Stimulated activated CD8-positive, alpha-beta memory T cell treated with anti-CD3 and anti-CD28 coated beads, Interleukin-12 subunit alpha, Interleukin-12 subunit beta, amount 100 ng/mL, for 1 hour (primary cell): Measurements from ENCODE around the gene NCOR2.
"Not testable (repeated sequence)": the region's sequence is repeated elsewhere in the genome, so short reads cannot be mapped to it uniquely, and the experiment has no call there.

Source experiments
- DNase-seq: peaks from one replicate; pipeline ENCODE4 v3.0.0-alpha.2; 2020; ENCODE audit warnings: low read depth

NCOR2 gene

DNA sequence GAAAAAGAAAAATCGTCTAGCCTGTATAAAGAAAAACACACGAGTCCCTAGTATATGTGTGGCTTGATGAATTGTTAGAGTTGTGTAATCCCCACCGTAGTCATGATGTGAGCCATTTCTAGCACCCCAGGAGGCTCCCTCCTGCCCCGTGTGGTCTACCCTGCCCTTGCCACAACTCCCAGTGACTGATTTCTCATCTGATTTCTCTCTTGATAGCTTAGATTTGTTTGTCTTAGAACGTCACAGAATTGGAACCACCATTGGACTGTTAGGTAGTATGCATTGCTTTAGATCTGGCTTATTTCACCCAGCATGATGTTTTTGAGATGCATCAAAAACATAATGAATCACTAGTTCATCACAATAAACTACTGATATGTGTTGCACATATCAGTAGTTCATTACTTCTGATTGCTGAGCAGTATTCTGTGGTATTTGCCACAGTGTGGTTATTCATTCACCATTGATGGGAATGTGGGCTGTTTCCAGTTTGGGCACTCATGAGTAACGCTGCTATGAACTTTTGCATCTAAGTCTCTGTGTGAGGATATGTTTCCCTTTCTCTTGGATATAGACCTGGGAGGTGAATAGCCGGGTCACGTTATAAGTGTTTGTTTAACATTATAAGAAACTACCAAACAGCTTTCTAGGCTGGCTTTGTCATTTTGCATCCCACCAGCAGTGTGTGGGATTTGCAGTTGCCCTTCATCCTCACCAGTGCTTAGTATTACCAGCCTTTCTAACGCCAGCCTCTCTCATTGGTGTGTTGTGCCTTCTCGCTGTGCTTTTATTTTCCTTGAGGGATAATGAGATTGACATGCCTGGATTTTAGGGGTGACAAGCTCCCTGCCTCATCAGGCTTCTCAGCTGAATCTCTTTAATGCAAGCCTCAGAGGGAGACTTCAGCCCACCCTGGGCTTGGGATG lies 31.9 kb upstream of the NCOR2 start:
- no peak for DNase-seq

DNA sequence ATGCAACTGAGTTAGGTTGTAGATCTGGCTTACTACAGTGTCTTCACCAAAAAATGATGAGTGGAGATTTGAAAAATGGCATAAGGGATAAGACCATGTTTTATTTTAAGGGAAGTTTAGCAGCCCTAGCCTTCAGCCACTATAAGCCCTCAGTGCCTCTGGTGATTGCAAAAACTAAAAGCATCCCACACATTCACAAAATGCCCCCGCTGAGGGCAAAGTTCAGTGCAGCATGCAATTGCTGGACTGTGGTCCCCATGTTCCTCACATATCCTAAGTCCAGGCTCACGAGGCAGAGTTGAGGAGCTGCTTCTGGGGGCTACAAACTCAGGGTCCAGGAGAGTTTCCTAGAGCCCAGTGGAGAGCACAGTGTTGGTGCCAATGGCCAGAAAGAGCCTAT lies 29.6 kb upstream of the NCOR2 start:
- no peak for DNase-seq

DNA sequence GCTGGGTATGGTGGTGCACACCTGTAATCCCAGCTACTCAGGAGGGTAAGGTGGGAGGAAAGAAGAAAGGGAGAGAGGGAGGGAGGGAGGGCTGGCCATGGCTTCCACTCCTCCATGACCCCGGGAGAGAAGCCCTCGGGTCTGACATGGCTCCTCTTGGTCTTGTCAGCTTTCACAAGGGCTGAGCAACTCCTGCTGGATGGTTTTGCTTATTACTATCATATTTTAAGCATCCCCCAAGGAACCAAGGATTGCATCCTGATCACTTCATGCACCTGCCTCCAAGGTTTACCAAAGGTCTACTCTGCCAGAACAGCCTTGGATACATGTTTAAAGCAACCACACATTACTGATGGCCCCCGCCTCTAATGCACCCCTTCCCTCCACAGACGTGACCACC lies 28.0 kb upstream of the NCOR2 start:
- DNase-seq, result no peak

DNA sequence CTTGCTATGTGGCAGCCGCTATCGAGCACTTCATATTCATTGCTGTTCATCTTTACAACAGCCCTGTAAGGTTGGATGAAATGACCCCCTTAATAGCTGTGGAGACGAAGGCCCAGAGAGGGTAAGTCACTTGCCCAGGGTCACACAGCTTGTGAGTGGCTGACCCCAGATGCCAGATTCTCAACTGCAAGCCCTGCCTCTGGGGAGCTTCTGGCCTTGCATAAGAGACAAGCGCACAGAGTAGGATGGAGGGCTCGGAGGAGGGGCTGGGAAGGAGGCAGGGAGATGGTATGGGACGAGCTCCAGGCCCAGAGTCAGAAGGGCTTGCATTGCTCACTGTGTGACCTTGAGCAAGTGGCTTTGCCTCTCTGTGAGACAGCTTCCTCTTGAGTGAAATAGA lies 27.4 kb upstream of the NCOR2 start:
- no peak for DNase-seq

DNA sequence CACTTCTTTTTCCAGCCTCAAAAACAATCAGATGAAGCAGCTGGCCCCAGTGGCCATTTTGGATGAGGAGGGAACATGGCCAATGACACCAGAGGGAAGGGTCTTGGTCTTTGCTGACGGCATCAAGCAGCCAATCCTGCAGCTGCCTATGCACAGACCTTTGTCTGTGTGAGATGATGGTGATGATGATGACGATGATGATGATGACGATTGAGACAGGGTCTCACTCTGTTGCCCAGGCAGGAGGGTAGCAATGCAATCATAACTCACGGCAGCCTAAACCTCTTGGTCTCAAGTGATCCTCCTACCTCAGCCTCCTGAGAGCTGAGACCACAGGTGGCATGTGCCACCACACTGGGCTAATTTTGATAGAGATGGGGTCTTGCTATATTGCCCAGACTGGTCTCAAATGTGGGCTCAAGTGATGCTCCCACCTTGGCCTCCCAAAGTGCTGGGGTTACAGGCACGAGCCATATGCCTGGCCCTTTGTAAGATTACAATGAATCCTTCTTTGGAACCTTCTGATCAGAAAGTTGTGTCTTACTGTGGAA lies 26.5 kb upstream of the NCOR2 start:
- DNase-seq, result no peak

DNA sequence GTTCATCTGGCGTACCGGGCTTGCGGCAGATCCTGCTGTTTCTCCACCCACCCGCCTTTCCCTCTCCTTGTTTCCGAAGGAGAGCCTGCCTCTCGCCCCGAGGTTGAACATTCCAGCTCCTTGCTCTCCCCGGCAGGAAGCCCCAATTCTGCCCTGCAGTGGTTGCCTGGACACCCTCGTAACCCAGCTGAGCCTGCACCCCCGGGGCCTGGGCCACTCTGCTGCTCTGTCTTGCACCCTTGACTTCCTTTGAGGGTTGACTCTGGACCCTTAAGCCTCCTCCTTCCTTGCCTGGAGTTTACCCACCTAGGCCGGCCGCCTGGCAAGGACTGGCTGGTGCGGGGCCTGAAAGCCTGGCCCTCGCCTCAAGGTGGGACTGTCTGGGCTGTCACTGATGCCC lies 25.8 kb upstream of the NCOR2 start:
- no peak for DNase-seq

DNA sequence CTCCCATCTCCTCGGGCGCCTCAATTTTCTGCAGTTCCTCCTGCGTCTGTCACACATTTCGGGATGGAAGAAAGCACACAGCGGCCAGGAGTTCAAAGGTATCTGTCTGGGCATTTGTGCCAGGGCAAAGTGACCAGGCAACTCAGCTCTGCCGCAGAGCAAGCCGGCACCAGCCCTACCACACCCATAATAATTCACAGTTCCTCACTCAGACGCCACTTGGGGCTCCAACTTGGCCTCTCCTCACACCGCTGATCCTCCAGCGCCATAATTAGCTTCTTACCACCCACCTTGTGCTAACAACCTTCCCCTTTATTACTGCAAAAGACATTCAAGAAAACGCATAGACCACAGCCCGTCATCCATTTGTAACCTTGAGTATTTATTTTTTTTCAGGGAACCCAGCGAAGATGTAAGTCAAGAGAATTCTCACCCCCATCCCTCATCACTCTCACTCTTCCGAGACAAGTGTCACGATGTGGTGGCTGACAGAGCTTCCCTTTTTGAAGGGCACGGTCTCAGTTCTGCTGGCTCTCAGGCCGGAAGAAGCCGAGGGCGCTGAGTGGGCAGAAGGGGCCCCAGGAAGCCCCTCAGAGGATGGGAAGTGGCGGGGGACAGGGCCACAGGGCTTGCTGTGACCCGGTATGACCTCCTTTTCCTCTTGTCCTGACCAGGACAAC lies 25.2 kb upstream of the NCOR2 start:
- no peak for DNase-seq

DNA sequence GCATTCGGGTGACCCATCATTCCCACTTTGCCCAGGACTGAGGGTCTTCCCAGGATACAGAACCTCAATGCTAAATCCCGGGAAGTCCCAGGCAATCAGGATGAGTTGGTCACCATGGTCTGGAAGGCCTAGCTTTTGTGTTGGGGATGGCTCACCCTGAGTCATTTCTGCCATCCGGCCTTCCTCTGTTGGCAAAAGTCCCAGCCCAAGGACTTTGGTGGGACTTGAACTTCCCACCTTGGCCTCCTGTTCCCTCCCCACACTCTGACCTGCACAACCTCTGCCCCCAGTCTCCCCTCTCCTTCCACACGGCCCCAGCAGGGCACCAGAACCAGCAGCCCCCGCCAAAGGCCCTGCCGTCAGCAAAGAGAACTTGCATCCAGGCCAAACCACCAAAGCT lies 24.6 kb upstream of the NCOR2 start:
- no peak for DNase-seq

DNA sequence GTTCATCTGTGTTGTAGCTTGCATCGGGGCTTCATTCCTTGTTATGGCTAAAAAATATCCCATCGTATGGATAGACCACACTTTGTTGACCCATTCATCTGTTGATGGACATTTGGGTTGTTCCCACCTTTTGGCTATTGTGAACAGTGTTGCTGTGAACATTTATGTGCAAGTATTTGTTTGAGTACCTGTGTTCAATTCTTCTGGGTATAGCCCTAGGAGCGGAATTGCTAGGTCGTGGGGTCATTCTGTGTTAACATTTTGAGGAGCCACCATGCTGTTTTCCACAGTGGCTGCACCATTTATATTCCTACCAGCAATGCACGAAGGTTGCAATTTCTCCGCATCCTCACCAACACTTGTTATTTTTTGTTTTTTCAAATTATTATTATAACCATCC lies 23.0 kb upstream of the NCOR2 start:
- no peak for DNase-seq

DNA sequence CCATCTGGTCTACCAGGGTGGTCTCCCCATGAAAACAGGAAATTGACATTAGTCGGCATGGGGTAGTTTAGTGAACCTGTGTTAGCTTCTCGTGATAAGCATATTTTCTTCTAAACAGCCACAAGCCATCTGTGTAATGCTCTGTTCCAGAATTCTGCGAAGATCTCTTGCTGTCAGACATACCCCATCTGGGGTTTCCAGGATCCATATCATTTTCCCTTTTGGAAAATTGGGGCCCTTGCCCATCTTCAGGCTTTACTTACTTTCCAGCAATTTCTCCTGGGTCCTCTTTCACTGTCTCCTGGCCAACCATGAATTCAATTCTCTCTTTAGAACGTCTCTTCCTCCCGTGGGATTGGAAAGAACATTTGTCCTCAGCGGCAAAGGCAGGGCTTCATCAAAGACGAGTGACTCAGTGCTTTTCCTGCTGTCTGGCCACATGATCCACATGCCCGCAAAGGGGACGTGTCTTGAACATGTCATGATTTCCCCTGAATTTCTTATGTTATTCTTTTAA lies 21.4 kb upstream of the NCOR2 start:
- no peak for DNase-seq

DNA sequence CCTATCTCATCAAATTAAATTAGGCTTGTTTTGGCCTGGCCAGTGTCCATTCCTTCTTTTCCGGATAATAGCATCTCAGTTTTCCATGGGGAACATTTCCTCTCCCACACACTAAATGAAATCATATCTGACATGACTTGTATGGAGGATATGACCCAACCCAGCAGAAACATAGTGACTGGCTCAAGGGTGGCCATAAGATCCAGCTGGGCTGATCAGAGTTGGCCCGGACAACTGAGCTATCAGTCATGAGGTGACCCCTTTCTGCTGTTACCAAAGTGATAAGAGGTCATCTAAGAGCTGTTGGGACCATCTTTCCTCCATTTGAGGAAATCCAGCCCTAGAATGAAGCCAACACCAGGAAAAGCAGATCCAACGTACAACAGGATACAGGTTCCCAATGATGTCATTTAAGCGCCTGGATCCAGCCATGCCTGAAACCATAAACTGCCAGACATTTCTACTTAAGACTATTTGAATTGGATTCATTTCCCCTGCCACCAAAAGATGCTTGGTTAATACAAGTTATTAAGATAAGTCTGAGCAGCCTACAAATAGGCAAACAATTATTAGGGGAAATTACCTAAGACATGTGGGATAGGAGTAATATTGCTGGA lies 20.7 kb upstream of the NCOR2 start:
- DNase-seq, result no peak

DNA sequence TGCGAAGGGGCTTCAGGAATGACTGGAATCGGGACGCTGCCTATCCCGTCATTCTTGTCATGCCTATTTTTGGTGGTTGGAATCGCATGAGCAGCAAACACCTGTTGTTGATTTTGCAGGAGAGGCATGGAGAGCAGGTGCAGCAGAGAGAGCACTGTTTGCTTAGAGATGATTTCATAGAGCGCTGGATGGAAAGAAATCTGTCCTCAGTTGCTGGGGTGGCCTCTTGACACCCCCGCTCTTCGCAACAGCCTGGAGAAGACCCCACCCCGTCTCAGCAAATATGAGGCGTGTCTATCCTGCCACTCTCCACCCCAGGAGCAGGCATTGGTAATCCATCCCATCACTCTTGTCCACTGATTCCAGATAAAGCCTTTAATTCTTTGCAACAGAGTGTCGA lies 19.3 kb upstream of the NCOR2 start:
- no peak for DNase-seq

DNA sequence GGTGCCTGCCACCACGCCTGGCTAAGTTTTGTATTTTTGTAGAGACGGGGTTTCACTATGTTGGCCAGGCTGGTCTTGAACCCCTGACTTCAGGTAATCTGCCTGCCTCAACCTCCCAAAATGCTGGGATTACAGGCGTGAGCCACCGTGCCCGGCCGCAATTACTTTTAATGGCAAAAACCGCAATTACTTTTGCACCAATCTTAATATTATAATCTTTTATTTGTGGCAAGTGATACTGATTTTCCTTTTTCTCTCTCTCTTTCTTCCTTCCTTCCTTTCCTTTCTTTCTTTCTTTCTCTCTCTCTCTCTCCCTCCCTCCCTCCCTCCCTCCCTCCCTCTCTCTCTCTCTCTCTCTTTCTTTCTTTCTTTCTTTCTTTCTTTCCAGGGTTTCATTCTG lies 17.1 kb upstream of the NCOR2 start:
- DNase-seq, result not testable (repeated sequence)

DNA sequence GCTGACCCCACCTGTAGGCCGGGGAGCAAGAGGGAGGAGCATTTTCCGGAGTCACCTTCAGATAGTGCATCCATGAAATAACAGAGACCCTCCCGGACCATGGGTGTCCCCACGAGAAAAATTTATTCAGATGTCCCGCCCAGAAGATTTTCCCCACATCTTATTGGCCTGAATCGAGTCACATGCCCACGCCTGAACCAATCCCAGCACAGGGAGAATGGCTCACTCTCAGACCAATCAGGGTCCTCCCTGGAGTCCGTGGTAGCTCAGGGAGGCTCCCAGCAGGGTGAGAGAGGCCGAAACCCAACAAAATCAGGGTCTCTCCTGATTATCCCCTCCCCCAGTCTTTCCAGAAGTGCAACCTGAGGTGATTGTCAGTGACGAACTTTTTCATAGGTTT lies 16.4 kb upstream of the NCOR2 start:
- DNase-seq, result no peak

DNA sequence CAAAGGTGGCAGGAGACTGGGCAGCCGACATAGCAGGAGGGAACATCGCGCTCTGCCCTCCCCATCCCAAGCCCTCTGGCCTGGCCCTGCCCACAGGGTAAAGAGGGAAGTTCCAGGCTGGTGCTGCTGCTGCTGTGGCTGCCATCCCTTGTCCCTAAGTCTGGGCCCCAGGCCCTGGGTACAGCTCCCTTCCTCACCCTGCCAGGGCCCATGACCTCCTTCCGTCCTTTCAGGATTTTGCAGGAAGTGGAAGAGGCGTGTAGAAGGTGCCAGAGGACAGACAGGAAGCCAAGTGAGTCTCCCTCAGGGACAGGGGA lies 14.7 kb upstream of the NCOR2 start:
- DNase-seq, result no peak

DNA sequence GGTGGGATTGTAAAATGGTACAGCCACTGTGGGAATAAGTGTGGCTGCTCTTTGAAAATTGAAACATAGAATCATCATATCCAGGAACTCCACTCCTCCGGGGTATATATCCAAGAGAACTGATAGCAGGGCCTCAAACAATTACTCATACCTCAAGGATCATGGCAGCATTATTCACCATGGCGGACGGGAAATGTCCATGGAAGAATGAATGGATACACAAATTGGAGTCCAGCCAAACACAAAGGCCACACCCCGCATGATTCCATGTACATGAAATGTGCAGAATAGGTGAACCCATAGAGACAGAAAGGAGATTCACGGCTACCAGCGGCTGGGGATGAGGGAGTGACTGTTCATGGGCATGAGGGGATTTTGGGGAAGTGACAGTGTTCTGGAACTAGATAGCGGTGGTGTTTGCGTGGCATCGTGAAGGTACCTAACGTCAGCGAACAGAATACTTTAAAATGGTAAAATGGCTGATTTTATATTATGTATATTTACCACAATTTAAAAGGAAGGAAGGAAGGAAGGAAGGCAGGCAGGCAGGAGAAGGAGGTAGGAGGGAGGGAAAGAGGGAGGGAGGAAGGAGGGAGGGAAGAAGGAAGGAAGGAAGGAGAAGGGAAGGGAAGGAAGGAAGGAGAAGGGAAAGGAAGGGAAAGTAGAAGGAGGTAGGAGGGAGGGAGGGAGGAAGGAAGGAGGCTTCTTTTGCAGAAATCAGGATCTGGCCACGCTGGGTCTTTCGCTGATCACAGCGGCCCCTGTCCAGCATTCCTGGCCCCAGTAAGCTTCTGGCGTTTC lies 14.1 kb upstream of the NCOR2 start:
- DNase-seq, result no peak

DNA sequence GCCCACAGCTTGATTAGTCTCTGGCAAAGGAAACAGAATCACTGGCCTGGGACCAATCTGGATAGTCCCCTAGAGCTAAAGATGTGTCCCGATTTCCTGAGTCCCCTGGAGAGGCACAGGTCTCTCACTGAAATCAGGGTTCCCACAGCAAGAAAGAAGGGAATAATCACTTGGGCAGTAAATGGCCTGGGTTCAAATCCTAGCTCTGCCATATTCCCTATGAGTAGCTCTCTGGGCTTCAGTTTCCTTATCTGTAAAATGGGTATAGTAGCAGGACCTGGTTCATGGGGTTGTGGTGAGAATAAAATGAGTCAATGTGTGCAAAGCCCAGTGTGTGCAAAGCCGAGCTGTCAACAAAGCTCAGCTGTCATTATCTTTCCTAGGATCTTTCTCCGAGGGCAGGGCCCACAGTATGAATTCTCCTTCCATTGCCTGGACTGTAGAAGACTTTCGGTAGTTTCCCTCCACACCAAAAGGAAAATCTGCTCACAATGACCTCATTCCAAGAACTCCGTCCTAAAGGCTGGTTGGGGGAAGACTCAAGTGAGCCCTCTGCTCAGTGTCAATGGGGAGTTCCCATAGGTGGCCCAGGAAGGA lies 12.6 kb upstream of the NCOR2 start:
- DNase-seq, result no peak

DNA sequence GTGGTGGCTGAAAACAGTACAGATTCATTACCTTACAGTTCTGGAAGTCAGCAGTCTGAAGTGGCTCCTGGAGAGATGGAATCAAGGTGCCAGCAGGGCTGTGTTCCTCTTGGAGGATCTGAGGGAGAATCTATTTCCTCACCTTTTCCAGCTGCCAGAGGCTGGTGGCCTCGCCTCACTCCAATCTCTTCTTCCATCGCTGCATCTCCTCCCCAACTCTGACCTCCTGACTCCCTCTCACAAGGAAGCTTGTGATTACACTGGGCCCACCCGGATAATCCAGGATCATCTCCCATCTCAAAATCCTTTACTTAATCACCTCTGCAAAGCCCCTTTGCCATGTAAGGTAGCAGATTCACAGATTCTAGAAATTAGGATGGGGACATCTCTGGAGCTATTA lies 11.4 kb upstream of the NCOR2 start:
- DNase-seq, result no peak

DNA sequence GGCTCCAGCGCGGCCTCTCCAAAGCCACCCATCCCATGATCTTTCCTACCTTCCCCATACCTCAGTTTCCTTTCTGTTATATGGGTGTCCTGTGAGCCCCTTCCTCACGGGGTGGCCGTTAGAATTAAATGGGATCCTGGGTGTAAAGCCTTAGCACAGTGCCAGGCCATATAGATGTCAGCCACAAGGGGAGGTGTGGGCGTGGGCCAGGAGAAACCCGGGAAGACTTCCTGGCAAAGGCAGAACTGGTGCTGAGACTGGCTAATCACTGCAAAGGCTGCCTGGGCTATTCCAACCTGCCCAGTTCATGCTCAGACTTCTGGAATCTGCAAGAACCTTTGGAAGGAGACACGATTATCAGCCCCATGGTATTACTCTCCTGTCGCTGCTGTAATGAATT lies 11.0 kb upstream of the NCOR2 start:
- DNase-seq, result no peak

DNA sequence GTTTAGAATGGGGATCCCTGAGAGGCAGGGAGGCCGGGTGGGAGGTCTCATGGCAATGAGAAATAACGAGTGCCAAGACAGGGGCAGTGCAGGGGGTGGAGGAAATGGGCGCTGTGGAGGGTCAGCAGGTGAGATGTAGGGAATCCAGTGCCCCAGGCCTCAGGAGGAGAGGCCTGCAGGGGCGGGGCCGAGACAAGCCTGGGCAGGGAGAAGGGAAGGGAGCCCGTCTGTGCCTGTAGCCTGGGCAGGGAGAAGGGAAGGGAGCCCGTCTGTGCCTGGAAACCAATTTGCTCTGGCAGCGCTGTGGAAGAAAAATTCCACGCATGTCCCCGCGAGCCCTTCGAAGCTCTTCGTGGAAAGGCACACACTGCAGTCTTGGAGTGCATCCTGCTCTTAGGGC lies 10.6 kb upstream of the NCOR2 start:
- DNase-seq, result no peak

DNA sequence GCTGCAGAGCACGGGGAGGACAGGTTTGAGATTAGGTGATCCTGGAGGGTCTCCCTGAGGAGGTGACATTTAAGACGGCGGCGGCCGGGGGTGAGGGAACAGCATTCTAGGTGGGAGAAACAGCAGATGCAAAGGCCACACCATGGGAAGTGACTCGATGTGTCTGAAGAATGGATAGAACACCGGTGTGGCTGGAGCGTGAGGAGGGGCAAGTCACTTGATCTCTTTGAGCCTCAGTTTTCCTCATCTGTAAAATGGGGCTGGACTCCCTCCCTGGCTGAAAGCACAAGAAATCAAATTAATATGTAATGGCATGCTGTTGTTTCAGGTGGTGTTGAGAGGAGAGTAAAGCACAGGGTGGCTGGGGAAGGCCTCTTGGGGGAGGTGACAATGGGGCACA lies 10.0 kb upstream of the NCOR2 start:
- no peak for DNase-seq
